ENCODE measurements around the gene PNPLA7.

The PNPLA7 gene

GRCh38 chr9:137455359-137455991 lies 94.7 kb downstream of the PNPLA7 start:
- no peak overlapping the region for H3K27ac ChIP-seq
- no peak overlapping the region for H3K9ac ChIP-seq
- no peaks in the 10 kb centered on the region for H3K36me3 ChIP-seq (ENCODE audit: control insufficient read depth, insufficient read depth, low read length)
- H3K4me1 ChIP-seq = no peaks in the 10 kb centered on the region
- H3K4me2 ChIP-seq (ENCODE audit: low read length) = no peak overlapping the region
- no peaks in the 10 kb centered on the region for H3K79me2 ChIP-seq
- H3K4me3 ChIP-seq (ENCODE audit: low read depth, low read length) = no peak overlapping the region
- TF ChIP-seq CTCF (IDR thresholded peaks at IDR 0.05) = no peak
- H3K9me3 ChIP-seq (ENCODE audit: control insufficient read depth, low read length) = no peaks in the 10 kb centered on the region
- H2AFZ ChIP-seq = no peak overlapping the region
- H3K27me3 ChIP-seq (ENCODE audit: control insufficient read depth, insufficient read depth, low read length) = no peaks in the 10 kb centered on the region

- Histone ChIP-seq H3K27ac (no peak overlapping the region), H3K4me2 (ENCODE audit: low read length) (no peak overlapping the region), H3K36me3 (ENCODE audit: control insufficient read depth, insufficient read depth, low read length) (no peaks in the 10 kb centered on the region), H3K27me3 (ENCODE audit: control insufficient read depth, insufficient read depth, low read length) (no peaks in the 10 kb centered on the region), H3K4me3 (ENCODE audit: low read depth, low read length) (no peak overlapping the region), H2AFZ (no peak overlapping the region), H3K4me1 (no peaks in the 10 kb centered on the region), H3K9me3 (ENCODE audit: control insufficient read depth, low read length) (no peaks in the 10 kb centered on the region), H3K79me2 (no peaks in the 10 kb centered on the region), H3K9ac (no peak overlapping the region)
- TF ChIP-seq CTCF (IDR thresholded peaks at IDR 0.05) = no peak
These were observed 95.4 kb downstream of the PNPLA7 start for GRCh38 chr9:137454597-137455358.

GRCh38 chr9:137454145-137454596 lies 96.0 kb downstream of the PNPLA7 start:
- Histone ChIP-seq H3K9me3 (ENCODE audit: control insufficient read depth, low read length) (no peaks in the 10 kb centered on the region), H3K27ac (no peak overlapping the region), H3K79me2 (no peaks in the 10 kb centered on the region), H3K36me3 (ENCODE audit: control insufficient read depth, insufficient read depth, low read length) (no peaks in the 10 kb centered on the region), H3K4me2 (ENCODE audit: low read length) (no peak overlapping the region), H2AFZ (no peak overlapping the region), H3K4me1 (no peaks in the 10 kb centered on the region), H3K27me3 (ENCODE audit: control insufficient read depth, insufficient read depth, low read length) (no peaks in the 10 kb centered on the region), H3K4me3 (ENCODE audit: low read depth, low read length) (no peak overlapping the region), H3K9ac (no peak overlapping the region)
- TF ChIP-seq CTCF (IDR thresholded peaks at IDR 0.05) = no peak

- Histone ChIP-seq H3K9ac (no peak overlapping the region), H3K36me3 (ENCODE audit: control insufficient read depth, insufficient read depth, low read length) (no peaks in the 10 kb centered on the region), H3K79me2 (no peaks in the 10 kb centered on the region), H3K4me1 (no peaks in the 10 kb centered on the region), H2AFZ (no peak overlapping the region), H3K9me3 (ENCODE audit: control insufficient read depth, low read length) (no peaks in the 10 kb centered on the region), H3K4me3 (ENCODE audit: low read depth, low read length) (no peak overlapping the region), H3K4me2 (ENCODE audit: low read length) (no peak overlapping the region), H3K27ac (no peak overlapping the region), H3K27me3 (ENCODE audit: control insufficient read depth, insufficient read depth, low read length) (no peaks in the 10 kb centered on the region)
- no peak for TF ChIP-seq CTCF (IDR thresholded peaks at IDR 0.05)
These were observed 96.5 kb downstream of the PNPLA7 start for GRCh38 chr9:137453643-137454081.

Measured in parathyroid adenoma (tissue), 2 donors.